Measurements from ENCODE around the gene TCF23.

TCF23 gene

DNA sequence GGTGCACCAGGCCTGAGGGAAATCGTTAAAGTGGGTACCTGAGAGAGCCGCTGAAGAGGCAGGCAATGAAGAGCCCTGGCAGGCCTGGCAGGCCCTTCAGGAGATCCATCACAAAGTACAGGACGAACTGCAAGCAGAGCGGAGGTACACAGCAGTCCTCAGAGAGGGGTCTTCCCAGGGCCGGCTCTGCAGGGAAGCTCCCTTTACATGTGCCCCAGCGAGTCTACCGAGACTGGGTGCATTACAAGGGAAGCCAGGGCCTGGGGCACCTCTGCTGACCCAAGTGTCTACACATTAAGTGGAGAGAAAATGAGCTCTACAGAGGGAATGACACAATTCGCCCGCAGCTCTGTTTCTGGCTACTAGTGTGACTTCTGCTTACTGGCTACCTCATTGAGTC is 54.9 kb downstream of the TCF23 start:
- Histone ChIP-seq H3K9me3 (ENCODE audit: control insufficient read depth, insufficient read depth, low read length) (no peaks in the 10 kb centered on the region), H3K36me3 (ENCODE audit: insufficient read depth, low read length) (peaks cover 30% of the 10 kb centered on the region), H3K9ac (ENCODE audit: low read depth, low read length) (no peak overlapping the region), H3K4me1 (ENCODE audit: insufficient read depth, low read length) (no peaks in the 10 kb centered on the region)

DNA sequence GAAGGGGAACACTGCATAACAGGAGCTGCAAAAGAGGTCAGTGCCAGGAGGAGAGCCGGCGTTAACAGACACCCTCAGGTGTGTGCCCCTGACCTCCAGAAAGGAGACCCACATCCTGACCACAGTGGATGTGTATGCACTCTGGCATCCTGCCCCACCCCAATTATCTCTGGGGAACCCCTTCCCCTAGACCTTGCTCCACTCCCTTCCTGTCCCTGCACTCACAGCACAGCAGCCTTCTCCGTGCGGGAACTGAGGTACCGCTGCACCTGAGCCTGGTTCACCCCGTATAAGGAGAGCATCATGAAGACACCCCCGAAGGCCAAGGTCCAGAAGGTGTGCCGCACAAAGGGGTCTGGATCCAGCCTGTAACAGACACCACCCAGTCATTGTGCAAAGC is 55.8 kb downstream of the TCF23 start:
- 0 out of 2 replicates have a peak, but pooled peaks cover 1% of the 10 kb centered on the region for H3K4me1 ChIP-seq (ENCODE audit: insufficient read depth, low read length)
- no peak overlapping the region for H3K9ac ChIP-seq (ENCODE audit: low read depth, low read length)
- H3K9me3 ChIP-seq (ENCODE audit: control insufficient read depth, insufficient read depth, low read length), result no peaks in the 10 kb centered on the region
- peaks cover 30% of the 10 kb centered on the region for H3K36me3 ChIP-seq (ENCODE audit: insufficient read depth, low read length)

DNA sequence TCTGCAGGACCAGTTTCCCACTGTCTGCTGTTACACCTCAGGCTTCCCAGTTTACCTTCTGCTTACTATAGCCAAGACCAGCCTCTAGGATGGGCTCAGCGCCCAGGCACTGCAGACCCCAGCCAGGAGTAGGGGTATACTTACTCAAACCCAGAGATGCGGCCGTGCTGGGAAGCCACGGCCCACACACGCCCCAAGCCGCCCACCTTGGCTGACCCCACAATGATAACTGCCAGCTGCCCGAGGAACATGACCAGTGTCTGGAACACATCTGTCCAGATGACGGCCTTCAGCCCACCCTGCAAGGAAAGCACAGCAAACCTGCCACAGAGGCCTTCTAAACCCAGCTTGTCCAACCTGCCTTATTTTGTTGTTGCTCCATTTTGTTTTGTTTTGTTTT is 56.4 kb downstream of the TCF23 start:
- 0 out of 2 replicates have a peak, but pooled peaks cover 5% of the 10 kb centered on the region for H3K4me1 ChIP-seq (ENCODE audit: insufficient read depth, low read length)
- H3K9me3 ChIP-seq (ENCODE audit: control insufficient read depth, insufficient read depth, low read length), result no peaks in the 10 kb centered on the region
- H3K9ac ChIP-seq (ENCODE audit: low read depth, low read length), result no peak overlapping the region
- peaks cover 30% of the 10 kb centered on the region for H3K36me3 ChIP-seq (ENCODE audit: insufficient read depth, low read length)

DNA sequence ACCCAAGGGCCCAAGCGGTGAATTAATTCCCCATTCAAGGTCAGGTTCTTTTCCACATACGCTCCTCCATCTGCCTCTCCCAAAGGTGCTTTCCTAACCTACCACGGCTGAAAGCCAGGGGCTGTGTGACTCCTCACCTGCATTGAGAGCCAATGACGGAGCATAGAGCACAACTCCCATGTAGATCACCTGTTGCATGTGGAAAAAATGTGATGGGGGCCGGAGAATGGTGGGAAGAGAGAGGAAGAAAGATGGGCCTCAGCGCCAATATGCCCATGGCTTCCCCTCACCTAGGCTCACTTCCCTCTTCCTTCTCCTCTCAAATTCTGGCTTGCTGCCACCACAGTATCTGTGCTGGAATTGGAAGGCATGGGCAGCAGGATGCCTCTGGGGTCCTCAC is 57.5 kb downstream of the TCF23 start:
- Histone ChIP-seq H3K4me1 (ENCODE audit: insufficient read depth, low read length) (0 out of 2 replicates have a peak, but pooled peaks cover 5% of the 10 kb centered on the region), H3K36me3 (ENCODE audit: insufficient read depth, low read length) (peaks cover 30% of the 10 kb centered on the region), H3K9me3 (ENCODE audit: control insufficient read depth, insufficient read depth, low read length) (no peaks in the 10 kb centered on the region), H3K9ac (ENCODE audit: low read depth, low read length) (no peak overlapping the region)

Data from ES-I3 (cell line).